ENCODE measurements around the gene ZNF385D. TPM values are rescaled to one million over a fixed set of nuclear protein-coding genes. Genes with fewer than 3 reads are reported as not detected.

The ZNF385D gene
- total RNA-seq, 4 donors from 2014 or later: 0.41 to 5.0 (median 1.6) TPM

DNA sequence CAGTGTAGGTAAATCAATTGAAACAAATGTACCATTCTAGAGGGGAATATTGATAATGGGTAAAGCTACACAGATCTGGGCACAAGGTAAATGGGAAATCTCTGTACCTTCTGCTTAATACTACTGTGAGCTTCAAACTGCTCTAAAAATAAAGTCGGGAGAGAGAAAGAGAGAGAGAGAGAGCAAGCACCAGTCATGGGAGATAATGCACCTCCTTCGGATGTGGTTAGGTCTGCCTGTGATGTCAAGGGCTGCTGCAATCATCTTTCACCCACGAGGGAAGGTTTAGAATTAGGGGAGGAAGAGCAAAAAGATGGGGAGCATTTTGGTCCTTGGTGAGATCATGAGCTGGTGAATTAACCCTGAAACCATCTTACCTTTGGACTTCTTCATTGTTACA, 219.1 kb downstream of the ZNF385D start:
- Histone ChIP-seq H3K27me3 (no peaks in the 10 kb centered on the region), H3K36me3 (no peaks in the 10 kb centered on the region), H3K4me3 (no peak overlapping the region), H3K27ac (no peak overlapping the region), H3K4me1 (no peaks in the 10 kb centered on the region), H3K9me3 (no peaks in the 10 kb centered on the region)
- in situ Hi-C loops (cut with MboI; ENCODE audit: low sequenced_read_pairs in 4 of 4): no loop called here
- no peak for DNase-seq
- no peak for TF ChIP-seq POLR2A (IDR thresholded peaks at IDR 0.05)
- TF ChIP-seq, protein P1, sequence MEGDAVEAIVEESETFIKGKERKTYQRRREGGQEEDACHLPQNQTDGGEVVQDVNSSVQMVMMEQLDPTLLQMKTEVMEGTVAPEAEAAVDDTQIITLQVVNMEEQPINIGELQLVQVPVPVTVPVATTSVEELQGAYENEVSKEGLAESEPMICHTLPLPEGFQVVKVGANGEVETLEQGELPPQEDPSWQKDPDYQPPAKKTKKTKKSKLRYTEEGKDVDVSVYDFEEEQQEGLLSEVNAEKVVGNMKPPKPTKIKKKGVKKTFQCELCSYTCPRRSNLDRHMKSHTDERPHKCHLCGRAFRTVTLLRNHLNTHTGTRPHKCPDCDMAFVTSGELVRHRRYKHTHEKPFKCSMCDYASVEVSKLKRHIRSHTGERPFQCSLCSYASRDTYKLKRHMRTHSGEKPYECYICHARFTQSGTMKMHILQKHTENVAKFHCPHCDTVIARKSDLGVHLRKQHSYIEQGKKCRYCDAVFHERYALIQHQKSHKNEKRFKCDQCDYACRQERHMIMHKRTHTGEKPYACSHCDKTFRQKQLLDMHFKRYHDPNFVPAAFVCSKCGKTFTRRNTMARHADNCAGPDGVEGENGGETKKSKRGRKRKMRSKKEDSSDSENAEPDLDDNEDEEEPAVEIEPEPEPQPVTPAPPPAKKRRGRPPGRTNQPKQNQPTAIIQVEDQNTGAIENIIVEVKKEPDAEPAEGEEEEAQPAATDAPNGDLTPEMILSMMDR (IDR thresholded peaks at IDR 0.05 in 4 of 5, conservative IDR thresholded peaks at IDR 0.05 in 1 of 5): no peak
- intact Hi-C loops (cut with DNase I; ENCODE audit: low total_unique reads): no loop called here
- no peak for ATAC-seq

DNA sequence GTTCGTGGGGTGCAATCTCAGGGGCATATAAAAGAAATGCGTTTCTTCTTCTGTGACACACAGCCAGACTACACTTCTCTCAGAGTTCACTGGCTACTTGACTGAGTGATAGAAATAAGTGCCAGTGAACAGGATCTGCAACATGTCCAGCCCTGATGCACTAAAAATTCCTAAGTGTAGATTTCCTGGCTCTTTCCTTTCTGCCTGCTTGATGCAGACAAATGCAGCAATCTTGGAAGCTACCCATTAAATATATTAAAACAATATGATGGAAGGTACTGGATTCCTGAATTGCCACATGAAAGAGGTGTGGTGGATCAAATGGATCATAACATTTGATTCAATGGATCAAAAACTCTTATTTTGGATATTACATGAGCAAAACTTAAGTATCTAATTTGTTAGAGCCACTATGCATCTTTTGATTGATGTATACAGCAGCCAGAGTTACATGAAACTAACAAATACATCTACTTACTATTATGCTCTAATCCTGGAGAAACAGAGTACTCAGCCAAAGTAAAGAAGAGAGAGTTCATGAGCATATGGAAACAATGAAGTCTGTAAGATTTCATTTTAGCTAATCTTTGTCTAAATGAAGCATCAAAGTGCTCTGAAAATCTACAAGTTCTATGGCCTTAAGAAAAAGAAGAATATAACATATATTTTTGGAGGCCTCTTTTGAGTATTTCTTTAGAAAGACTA, 222.6 kb downstream of the ZNF385D start:
- Histone ChIP-seq H3K9me3 (no peaks in the 10 kb centered on the region), H3K36me3 (no peaks in the 10 kb centered on the region), H3K4me1 (no peaks in the 10 kb centered on the region), H3K27ac (no peak overlapping the region), H3K27me3 (no peaks in the 10 kb centered on the region), H3K4me3 (no peak overlapping the region)
- intact Hi-C loops (cut with DNase I; ENCODE audit: low total_unique reads): no loop called here
- TF ChIP-seq POLR2A (IDR thresholded peaks at IDR 0.05): no peak
- TF ChIP-seq, protein P1 (IDR thresholded peaks at IDR 0.05 in 4 of 5, conservative IDR thresholded peaks at IDR 0.05 in 1 of 5): no peak
- no peak for ATAC-seq
- in situ Hi-C loops (cut with MboI; ENCODE audit: low sequenced_read_pairs in 4 of 4): no loop called here
- DNase-seq: no peak

DNA sequence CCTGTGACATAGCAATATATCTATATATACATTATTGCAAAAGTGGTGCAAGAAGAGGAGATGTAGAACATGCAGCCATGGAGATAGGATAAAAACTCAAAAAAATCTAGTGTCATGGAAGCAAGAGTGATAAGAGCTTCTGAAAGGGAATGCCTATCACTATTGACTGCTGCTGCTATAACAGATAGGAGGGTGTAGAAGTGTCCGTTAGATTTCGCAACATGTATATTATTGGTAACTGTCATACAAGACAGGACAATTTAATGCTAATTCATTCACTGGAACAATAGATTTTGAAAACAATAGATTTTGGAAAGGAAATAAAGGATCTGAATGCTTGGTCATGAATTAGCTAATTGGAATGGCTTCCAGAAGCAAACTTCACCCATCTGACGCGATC, 224.5 kb downstream of the ZNF385D start:
- Histone ChIP-seq H3K36me3 (no peaks in the 10 kb centered on the region), H3K27ac (no peak overlapping the region), H3K4me3 (no peak overlapping the region), H3K9me3 (no peaks in the 10 kb centered on the region), H3K4me1 (no peaks in the 10 kb centered on the region), H3K27me3 (no peaks in the 10 kb centered on the region)
- ATAC-seq: no peak
- TF ChIP-seq POLR2A (IDR thresholded peaks at IDR 0.05): no peak
- TF ChIP-seq, protein P1 (IDR thresholded peaks at IDR 0.05 in 4 of 5, conservative IDR thresholded peaks at IDR 0.05 in 1 of 5): no peak
- DNase-seq: no peak
- in situ Hi-C loops (cut with MboI; ENCODE audit: low sequenced_read_pairs in 4 of 4) (no loop called here), intact Hi-C loops (cut with DNase I; ENCODE audit: low total_unique reads) (no loop called here)

- H3K4me3 ChIP-seq: no peak overlapping the region
- no peaks in the 10 kb centered on the region for H3K36me3 ChIP-seq
- DNase-seq (no peak), ATAC-seq (no peak)
- no peak for TF ChIP-seq POLR2A (IDR thresholded peaks at IDR 0.05)
- TF ChIP-seq, protein P1 (IDR thresholded peaks at IDR 0.05 in 4 of 5, conservative IDR thresholded peaks at IDR 0.05 in 1 of 5): no peak
- in situ Hi-C loops (cut with MboI; ENCODE audit: low sequenced_read_pairs in 4 of 4): no loop called here
- no peaks in the 10 kb centered on the region for H3K9me3 ChIP-seq
- H3K27ac ChIP-seq: no peak overlapping the region
- H3K27me3 ChIP-seq: no peaks in the 10 kb centered on the region
- intact Hi-C loops (cut with DNase I; ENCODE audit: low total_unique reads): no loop called here
- H3K4me1 ChIP-seq: no peaks in the 10 kb centered on the region
Measured at GRCh38 chr3:21524133-21524532, 226.9 kb downstream of the ZNF385D start.

All from gastrocnemius medialis (tissue), 4 donors.